ENCODE data around the gene MAP4K2. TPM values are rescaled to one million over a fixed set of nuclear protein-coding genes. Genes with fewer than 3 reads are reported as not detected.
"Not testable (repeated sequence)": the region's sequence is repeated elsewhere in the genome, so short reads cannot be mapped to it uniquely, and the experiment has no call there.

Gene MAP4K2
- total and polyA plus RNA-seq, 4 donors, result 15.0 to 41.8 (median 23.8) TPM

DNA sequence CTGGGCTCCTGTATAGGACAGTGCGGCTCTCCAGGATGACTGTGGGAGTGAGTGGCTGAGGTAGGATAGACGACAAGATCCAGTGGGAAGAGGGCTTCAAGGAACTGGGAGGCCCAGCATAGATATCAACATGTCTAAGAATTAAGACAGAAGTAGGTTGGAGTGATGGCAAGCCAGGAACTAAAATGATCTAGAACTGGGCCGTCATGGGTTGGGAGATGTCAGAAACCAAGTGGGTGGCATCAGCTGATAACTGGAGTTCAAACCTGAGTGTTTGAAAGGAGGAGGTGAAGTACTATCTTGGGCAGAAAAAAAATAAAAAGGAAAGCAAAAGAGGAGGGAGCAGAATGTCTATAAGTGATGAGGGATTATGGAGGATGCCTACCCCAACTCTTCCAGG is 14.5 kb upstream of the MAP4K2 start:
- no peaks in the 10 kb centered on the region for H3K4me1 ChIP-seq (ENCODE audit: control insufficient read depth in 5 of 5, insufficient read depth in 5 of 5, low read length in 5 of 5)
- H3K27me3 ChIP-seq (ENCODE audit: control insufficient read depth in 3 of 3, insufficient read depth in 3 of 3, low read length in 2 of 3), result no peaks in the 10 kb centered on the region
- H3K9ac ChIP-seq (ENCODE audit: insufficient read depth in 1 of 2, low read length in 2 of 2), result no peak overlapping the region
- H3K9me3 ChIP-seq (ENCODE audit: control insufficient read depth in 4 of 4, insufficient read depth in 3 of 4, low read length in 3 of 4), result peaks cover 0 to 3% (median 0%) of the 10 kb centered on the region in 4 donors
- TF ChIP-seq, protein P1, sequence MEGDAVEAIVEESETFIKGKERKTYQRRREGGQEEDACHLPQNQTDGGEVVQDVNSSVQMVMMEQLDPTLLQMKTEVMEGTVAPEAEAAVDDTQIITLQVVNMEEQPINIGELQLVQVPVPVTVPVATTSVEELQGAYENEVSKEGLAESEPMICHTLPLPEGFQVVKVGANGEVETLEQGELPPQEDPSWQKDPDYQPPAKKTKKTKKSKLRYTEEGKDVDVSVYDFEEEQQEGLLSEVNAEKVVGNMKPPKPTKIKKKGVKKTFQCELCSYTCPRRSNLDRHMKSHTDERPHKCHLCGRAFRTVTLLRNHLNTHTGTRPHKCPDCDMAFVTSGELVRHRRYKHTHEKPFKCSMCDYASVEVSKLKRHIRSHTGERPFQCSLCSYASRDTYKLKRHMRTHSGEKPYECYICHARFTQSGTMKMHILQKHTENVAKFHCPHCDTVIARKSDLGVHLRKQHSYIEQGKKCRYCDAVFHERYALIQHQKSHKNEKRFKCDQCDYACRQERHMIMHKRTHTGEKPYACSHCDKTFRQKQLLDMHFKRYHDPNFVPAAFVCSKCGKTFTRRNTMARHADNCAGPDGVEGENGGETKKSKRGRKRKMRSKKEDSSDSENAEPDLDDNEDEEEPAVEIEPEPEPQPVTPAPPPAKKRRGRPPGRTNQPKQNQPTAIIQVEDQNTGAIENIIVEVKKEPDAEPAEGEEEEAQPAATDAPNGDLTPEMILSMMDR (IDR thresholded peaks at IDR 0.05; ENCODE audit: control extremely low read depth, extremely low read depth), result no peak
- ATAC-seq (ENCODE audit: insufficient read depth, low FRiP score) (no peak), DNase-seq (no peak)
- no peak overlapping the region for H3K4me3 ChIP-seq
- H3K36me3 ChIP-seq (ENCODE audit: control insufficient read depth in 4 of 4, insufficient read depth in 4 of 4, low read length in 4 of 4), result no peaks in the 10 kb centered on the region
- H3K27ac ChIP-seq (ENCODE audit: low read depth in 1 of 2, low read length in 1 of 2), result no peak overlapping the region
- WGBS, 2 donors, result 87 to 94% methylated on average over 3 of the region's 3 CpGs

DNA sequence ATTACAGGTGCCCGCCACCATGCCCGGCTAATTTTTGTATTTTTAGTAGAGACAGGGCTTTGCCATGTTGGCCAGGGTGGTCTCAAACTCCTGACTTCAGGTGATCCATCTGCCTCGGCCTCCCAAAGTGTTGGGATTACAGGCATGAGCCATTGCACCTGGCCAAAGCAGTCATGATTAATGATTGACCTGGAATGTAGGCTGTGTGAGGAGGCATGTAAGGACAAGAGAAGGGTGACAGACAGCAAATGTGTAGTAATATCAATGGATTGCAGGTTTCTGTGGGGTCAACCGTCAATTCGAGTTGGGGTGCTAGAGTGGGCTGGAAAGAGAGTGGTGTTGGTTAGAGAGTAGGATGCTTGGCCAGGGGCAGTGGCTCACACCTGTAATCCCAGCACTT is 12.4 kb upstream of the MAP4K2 start:
- H3K9me3 ChIP-seq (ENCODE audit: control insufficient read depth in 4 of 4, insufficient read depth in 3 of 4, low read length in 3 of 4); H3K4me1 ChIP-seq (ENCODE audit: control insufficient read depth in 5 of 5, insufficient read depth in 5 of 5, low read length in 5 of 5); H3K27ac ChIP-seq (ENCODE audit: low read depth in 1 of 2, low read length in 1 of 2); H3K27me3 ChIP-seq (ENCODE audit: control insufficient read depth in 3 of 3, insufficient read depth in 3 of 3, low read length in 2 of 3); H3K9ac ChIP-seq (ENCODE audit: insufficient read depth in 1 of 2, low read length in 2 of 2); ATAC-seq (ENCODE audit: insufficient read depth, low FRiP score); H3K4me3 ChIP-seq; DNase-seq; H3K36me3 ChIP-seq (ENCODE audit: control insufficient read depth in 4 of 4, insufficient read depth in 4 of 4, low read length in 4 of 4): not testable (repeated sequence)
- WGBS, 2 donors, result 86 to 91% methylated on average over 5 of the region's 5 CpGs

DNA sequence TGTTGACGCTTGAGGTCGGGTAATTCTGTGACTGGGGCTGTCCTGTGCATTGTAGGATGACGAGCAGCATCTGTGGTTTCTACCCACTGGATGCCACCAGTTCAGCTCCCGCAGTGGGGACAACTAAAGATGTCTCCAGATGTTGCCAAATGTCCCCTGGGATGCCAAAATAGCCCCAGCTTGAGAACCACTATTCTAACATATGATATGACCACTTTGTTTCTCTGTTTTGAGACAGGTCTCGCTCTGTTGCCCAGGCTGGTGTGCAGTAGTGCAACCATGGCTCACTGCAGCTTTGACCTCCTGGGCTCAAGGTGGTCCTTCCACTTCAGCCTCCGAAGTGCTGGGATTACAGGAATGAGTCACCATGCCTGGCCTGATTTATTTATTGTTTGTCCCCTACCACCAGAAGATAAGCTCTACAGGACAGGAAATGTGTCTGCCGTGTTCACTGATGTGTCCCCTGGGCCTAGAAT is 11.7 kb upstream of the MAP4K2 start:
- ATAC-seq (ENCODE audit: insufficient read depth, low FRiP score), result no peak

DNA sequence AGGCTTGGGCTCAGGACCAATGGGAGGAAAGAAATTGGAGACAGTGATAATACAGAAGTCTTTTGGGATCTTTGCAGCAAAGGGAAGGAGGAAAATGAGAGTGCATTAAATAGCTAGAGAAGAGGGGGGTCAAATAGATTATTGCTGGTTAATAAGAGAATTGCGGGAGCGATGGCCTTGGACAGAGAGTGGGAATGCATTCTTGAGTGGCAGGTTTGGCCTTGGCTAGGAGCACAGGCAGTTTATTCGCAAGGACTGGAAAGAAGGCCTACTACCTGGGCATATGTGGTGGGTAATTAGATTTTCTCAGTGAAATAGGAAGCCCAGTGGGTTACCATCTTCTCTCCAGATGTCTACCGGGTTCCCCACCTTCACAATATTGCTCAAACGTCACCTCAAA is 10.8 kb upstream of the MAP4K2 start:
- Histone ChIP-seq H3K36me3 (ENCODE audit: control insufficient read depth in 4 of 4, insufficient read depth in 4 of 4, low read length in 4 of 4) (no peaks in the 10 kb centered on the region), H3K27me3 (ENCODE audit: control insufficient read depth in 3 of 3, insufficient read depth in 3 of 3, low read length in 2 of 3) (no peaks in the 10 kb centered on the region), H3K9ac (ENCODE audit: insufficient read depth in 1 of 2, low read length in 2 of 2) (no peak overlapping the region), H3K4me1 (ENCODE audit: control insufficient read depth in 5 of 5, insufficient read depth in 5 of 5, low read length in 5 of 5) (peaks cover 0 to 7% (median 6%) of the 10 kb centered on the region in 5 donors), H3K9me3 (ENCODE audit: control insufficient read depth in 4 of 4, insufficient read depth in 3 of 4, low read length in 3 of 4) (no peaks in the 10 kb centered on the region), H3K4me3 (no peak overlapping the region), H3K27ac (ENCODE audit: low read depth in 1 of 2, low read length in 1 of 2) (no peak overlapping the region)
- 84 to 89% methylated on average over 5 of the region's 5 CpGs for WGBS, 2 donors
- ATAC-seq (ENCODE audit: insufficient read depth, low FRiP score) (no peak), DNase-seq (no peak)
- TF ChIP-seq, protein P1 (IDR thresholded peaks at IDR 0.05; ENCODE audit: control extremely low read depth, extremely low read depth), result no peak

More for the DNA sequence above, 11.7 kb upstream of the MAP4K2 start:
- H3K36me3 ChIP-seq (ENCODE audit: control insufficient read depth in 4 of 4, insufficient read depth in 4 of 4, low read length in 4 of 4), result no peaks in the 10 kb centered on the region
- H3K27me3 ChIP-seq (ENCODE audit: control insufficient read depth in 3 of 3, insufficient read depth in 3 of 3, low read length in 2 of 3), result no peaks in the 10 kb centered on the region
- H3K4me1 ChIP-seq (ENCODE audit: control insufficient read depth in 5 of 5, insufficient read depth in 5 of 5, low read length in 5 of 5), result peaks cover 0 to 1% (median 0%) of the 10 kb centered on the region in 5 donors
- no peaks in the 10 kb centered on the region for H3K9me3 ChIP-seq (ENCODE audit: control insufficient read depth in 4 of 4, insufficient read depth in 3 of 4, low read length in 3 of 4)
- TF ChIP-seq, protein P1 (IDR thresholded peaks at IDR 0.05; ENCODE audit: control extremely low read depth, extremely low read depth), result no peak
- no peak overlapping the region for H3K4me3 ChIP-seq
- no peak overlapping the region for H3K27ac ChIP-seq (ENCODE audit: low read depth in 1 of 2, low read length in 1 of 2)
- WGBS, 2 donors, result 70 to 79% methylated on average over 7 of the region's 7 CpGs
- H3K9ac ChIP-seq (ENCODE audit: insufficient read depth in 1 of 2, low read length in 2 of 2), result no peak overlapping the region
- no peak for DNase-seq

Measured in lung (tissue), 12 donors.